Nephron (organoid): Measurements from ENCODE around the gene NAGLU.

Source experiments
- H3K27ac Mint-ChIP-seq, 3 experiments: 2 replicates each; pipeline ENCODE4 v1.8.0; 2020; ENCODE audit warnings: mixed read lengths in 3 of 3, mild to moderate bottlenecking in 2 of 3, moderate library complexity in 1 of 3
- H3K27me3 Mint-ChIP-seq: 2 replicates; pipeline ENCODE4 v1.8.0; 2021; ENCODE audit warnings: low read depth, mild to moderate bottlenecking, moderate library complexity, mixed read lengths
- H3K36me3 Mint-ChIP-seq: 2 replicates; pipeline ENCODE4 v1.8.0; 2020; ENCODE audit warnings: low read depth, mixed read lengths
- H3K4me1 Mint-ChIP-seq: 2 replicates; pipeline ENCODE4 v1.8.0; 2020; ENCODE audit warnings: mixed read lengths
- H3K4me3 Mint-ChIP-seq, 3 experiments: 2 replicates each; pipeline ENCODE4 v1.8.0; 2020; ENCODE audit warnings: mild to moderate bottlenecking in 3 of 3, mixed read lengths in 3 of 3, moderate library complexity in 2 of 3
- H3K9me3 Mint-ChIP-seq: 2 replicates; pipeline ENCODE4 v1.8.0; 2020; ENCODE audit warnings: mixed read lengths
- CTCF ChIP-seq, 3 experiments: fragments of 200-600 bp; sonication (generic); IDR thresholded peaks; one replicate each; pipeline ENCODE4 v1.5.0; 2021; ENCODE audit warnings: antibody characterized with exemption in 3 of 3; ENCODE audit not compliant: unreplicated experiment in 3 of 3

Gene NAGLU

GRCh38 chr17:42502926-42503325, 33.1 kb upstream of the NAGLU start:
- Mint-ChIP-seq H3K27me3 (peaks cover 4% of the 10 kb centered on the region), H3K4me1 (peaks cover 8% of the 10 kb centered on the region)

GRCh38 chr17:42507671-42508070, 28.4 kb upstream of the NAGLU start:
- H3K9me3 Mint-ChIP-seq = no peaks in the 10 kb centered on the region
- peaks cover 4% of the 10 kb centered on the region for H3K27me3 Mint-ChIP-seq
- TF ChIP-seq CTCF (IDR thresholded peaks at IDR 0.05; ENCODE audit: unreplicated experiment in 3 of 3) = no peak
- H3K27ac Mint-ChIP-seq = no peak overlapping the region
- peaks cover 40% of the 10 kb centered on the region for H3K36me3 Mint-ChIP-seq
- H3K4me3 Mint-ChIP-seq = no peak overlapping the region
- peaks cover 11% of the 10 kb centered on the region for H3K4me1 Mint-ChIP-seq

More at GRCh38 chr17:42502926-42503325, 33.1 kb upstream of the NAGLU start:
- no peak for TF ChIP-seq CTCF (IDR thresholded peaks at IDR 0.05; ENCODE audit: unreplicated experiment in 3 of 3)
- Mint-ChIP-seq H3K9me3 (no peaks in the 10 kb centered on the region), H3K4me3 (no peak overlapping the region), H3K27ac (no peak overlapping the region), H3K36me3 (peaks cover 38% of the 10 kb centered on the region)

- peaks cover 11% of the 10 kb centered on the region for H3K4me1 Mint-ChIP-seq
- no peaks in the 10 kb centered on the region for H3K9me3 Mint-ChIP-seq
- H3K36me3 Mint-ChIP-seq = peaks cover 33% of the 10 kb centered on the region
- no peak for TF ChIP-seq CTCF (IDR thresholded peaks at IDR 0.05; ENCODE audit: unreplicated experiment in 3 of 3)
- H3K27ac Mint-ChIP-seq = peak overlapping the region in 1 of 3 experiments; percentile 31
- H3K27me3 Mint-ChIP-seq = peaks cover 3% of the 10 kb centered on the region
- no peak overlapping the region for H3K4me3 Mint-ChIP-seq
Observed at GRCh38 chr17:42508426-42509165, 27.4 kb upstream of the NAGLU start.

GRCh38 chr17:42509409-42509808, 26.6 kb upstream of the NAGLU start:
- Mint-ChIP-seq H3K4me3 (no peak overlapping the region), H3K27ac (no peak overlapping the region), H3K27me3 (peaks cover 3% of the 10 kb centered on the region), H3K36me3 (peaks cover 30% of the 10 kb centered on the region), H3K4me1 (peaks cover 11% of the 10 kb centered on the region), H3K9me3 (no peaks in the 10 kb centered on the region)
- TF ChIP-seq CTCF (IDR thresholded peaks at IDR 0.05; ENCODE audit: unreplicated experiment in 3 of 3) = no peak

- no peak overlapping the region for H3K4me3 Mint-ChIP-seq
- H3K4me1 Mint-ChIP-seq = peaks cover 15% of the 10 kb centered on the region
- H3K9me3 Mint-ChIP-seq = no peaks in the 10 kb centered on the region
- peaks cover 32% of the 10 kb centered on the region for H3K36me3 Mint-ChIP-seq
- no peak for TF ChIP-seq CTCF (IDR thresholded peaks at IDR 0.05; ENCODE audit: unreplicated experiment in 3 of 3)
- no peak overlapping the region for H3K27ac Mint-ChIP-seq
- H3K27me3 Mint-ChIP-seq = peaks cover 3% of the 10 kb centered on the region
Observed at GRCh38 chr17:42509841-42510240, 26.2 kb upstream of the NAGLU start.

- no peak overlapping the region for H3K4me3 Mint-ChIP-seq
- peaks cover 3% of the 10 kb centered on the region for H3K27me3 Mint-ChIP-seq
- no peak for TF ChIP-seq CTCF (IDR thresholded peaks at IDR 0.05; ENCODE audit: unreplicated experiment in 3 of 3)
- no peaks in the 10 kb centered on the region for H3K9me3 Mint-ChIP-seq
- peaks cover 33% of the 10 kb centered on the region for H3K36me3 Mint-ChIP-seq
- peak overlapping the region in 2 of 3 experiments; percentile 18 to 71 for H3K27ac Mint-ChIP-seq
- H3K4me1 Mint-ChIP-seq = peaks cover 20% of the 10 kb centered on the region
Observed at GRCh38 chr17:42512246-42512645, 23.8 kb upstream of the NAGLU start.
